Astrocyte (in vitro differentiated cells and primary cell): ENCODE measurements around the gene NIFK. TPM values are rescaled to one million over a fixed set of nuclear protein-coding genes. Genes with fewer than 3 reads are reported as not detected.

Experiments used
- DNase-seq: peaks from one replicate; pipeline ENCODE4 v3.0.0-alpha.2; 2010; ENCODE audit warnings: low read depth
- FAIRE-seq: peaks from 2 replicates; lab custom pipeline; 2011; peaks lifted over from hg19 to GRCh38; lab: Jason Lieb, UNC
- H2AFZ ChIP-seq: 2 replicates; pipeline ENCODE4 v1.6.0; 2012; ENCODE audit warnings: low read depth, low read length, inconsistent platforms
- H3K27ac ChIP-seq: 2 replicates; pipeline ENCODE4 v1.5.1; 2011; ENCODE audit warnings: low read depth, low read length, inconsistent platforms
- H3K27me3 ChIP-seq: 2 replicates; pipeline ENCODE4 v1.6.0; 2011; ENCODE audit warnings: low read length, inconsistent platforms; ENCODE audit not compliant: insufficient read depth
- H3K36me3 ChIP-seq: 2 replicates; pipeline ENCODE4 v1.5.1; 2011; ENCODE audit warnings: low read length, inconsistent platforms; ENCODE audit not compliant: insufficient read depth
- H3K4me1 ChIP-seq: 2 replicates; pipeline ENCODE4 v1.5.1; 2011; ENCODE audit warnings: low read length, inconsistent platforms; ENCODE audit not compliant: insufficient read depth
- H3K4me2 ChIP-seq: 2 replicates; pipeline ENCODE4 v1.6.0; 2012; ENCODE audit warnings: low read length, inconsistent platforms
- H3K4me3 ChIP-seq: 2 replicates; pipeline ENCODE4 v1.5.1; 2011; ENCODE audit warnings: low read depth, mild to moderate bottlenecking, low read length, inconsistent platforms; ENCODE audit not compliant: insufficient read depth
- H3K79me2 ChIP-seq: 2 replicates; pipeline ENCODE4 v1.6.0; 2012; ENCODE audit warnings: mild to moderate bottlenecking, low read length, inconsistent platforms; ENCODE audit not compliant: insufficient read depth
- H3K9ac ChIP-seq: 2 replicates; pipeline ENCODE4 v1.6.0; 2012; ENCODE audit warnings: mild to moderate bottlenecking, low read length, inconsistent platforms
- H3K9me3 ChIP-seq: 2 replicates; pipeline ENCODE4 v1.5.1; 2012; ENCODE audit warnings: low read depth, mild to moderate bottlenecking, low read length, inconsistent platforms; ENCODE audit not compliant: insufficient read depth
- H4K20me1 ChIP-seq: 2 replicates; pipeline ENCODE4 v1.6.0; 2012; ENCODE audit warnings: low read length, inconsistent platforms; ENCODE audit not compliant: insufficient read depth
- H3K27ac Mint-ChIP-seq: one replicate; pipeline ENCODE4 v1.8.0; 2021; ENCODE audit warnings: mild to moderate bottlenecking, mixed read lengths; ENCODE audit not compliant: unreplicated experiment
- H3K27me3 Mint-ChIP-seq: one replicate; pipeline ENCODE4 v1.8.0; 2021; ENCODE audit warnings: low read depth, mixed read lengths; ENCODE audit not compliant: unreplicated experiment
- H3K36me3 Mint-ChIP-seq: one replicate; pipeline ENCODE4 v1.8.0; 2021; ENCODE audit warnings: low read depth, mixed read lengths; ENCODE audit not compliant: unreplicated experiment
- H3K4me1 Mint-ChIP-seq: one replicate; pipeline ENCODE4 v1.8.0; 2021; ENCODE audit warnings: low read depth, mixed read lengths; ENCODE audit not compliant: unreplicated experiment
- H3K4me3 Mint-ChIP-seq: one replicate; pipeline ENCODE4 v1.8.0; 2021; ENCODE audit warnings: mild to moderate bottlenecking, moderate library complexity, mixed read lengths; ENCODE audit not compliant: unreplicated experiment
- H3K9me3 Mint-ChIP-seq: one replicate; pipeline ENCODE4 v1.8.0; 2021; ENCODE audit warnings: mild to moderate bottlenecking, mixed read lengths; ENCODE audit not compliant: unreplicated experiment
- EZH2 ChIP-seq: IDR thresholded peaks from 2 replicates; pipeline ENCODE4 v1.6.1; 2012; ENCODE audit warnings: mild to moderate bottlenecking, low read length, inconsistent platforms; ENCODE audit not compliant: insufficient read depth
- total RNA-seq: library from RNA; stranded (reverse); gene quantifications from 2 replicates; pipeline ENCODE4 v1.2.1, GENCODE V29; 2021
- TF ChIP-seq, protein P1 (sequence below): IDR thresholded peaks from 2 replicates; pipeline ENCODE4 v1.5.1; 2011; ENCODE audit warnings: low read depth, mild to moderate bottlenecking, inconsistent platforms, low read length, moderate library complexity; ENCODE audit not compliant: insufficient read depth

Gene NIFK
- total RNA-seq, 1 donor from 2014 or later = 75.0 TPM

DNA sequence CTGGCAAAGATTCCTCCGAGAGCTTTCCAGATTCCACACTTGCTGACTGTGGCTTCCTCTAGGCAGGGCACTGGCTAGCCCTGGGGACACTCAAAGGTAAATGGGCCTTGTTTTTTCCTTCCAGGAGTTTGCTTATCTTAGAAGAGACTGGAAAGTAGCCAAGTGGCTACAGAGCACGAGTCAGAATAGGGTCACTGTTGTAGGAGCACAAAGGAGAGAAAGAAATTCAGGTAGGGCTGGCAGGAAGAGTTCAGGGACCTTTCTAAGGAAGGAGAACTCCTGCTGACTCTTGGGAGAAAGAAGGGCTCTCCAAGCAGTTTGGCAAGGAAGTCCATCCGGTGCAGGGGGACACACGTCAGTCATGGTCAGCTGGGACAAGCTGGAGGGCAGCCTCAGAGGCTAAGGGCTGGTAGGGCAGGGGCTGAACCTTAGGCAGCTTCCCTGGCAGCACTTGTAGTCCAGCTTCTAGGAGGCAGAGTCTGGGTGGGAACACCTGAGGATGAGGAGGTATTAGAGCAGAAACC is 39.5 kb downstream of the NIFK start:
- Histone ChIP-seq H3K4me1 (peaks cover 29% of the 10 kb centered on the region), H3K27ac (no peak overlapping the region), H3K79me2 (no peaks in the 10 kb centered on the region), H3K27me3 (no peaks in the 10 kb centered on the region), H3K4me3 (no peak overlapping the region), H3K4me2 (no peak overlapping the region), H2AFZ (peak overlapping the region; percentile 53), H3K36me3 (no peaks in the 10 kb centered on the region), H3K9ac (no peak overlapping the region), H4K20me1 (no peaks in the 10 kb centered on the region), H3K9me3 (no peaks in the 10 kb centered on the region)
- no peak for TF ChIP-seq EZH2
- TF ChIP-seq, protein P1, sequence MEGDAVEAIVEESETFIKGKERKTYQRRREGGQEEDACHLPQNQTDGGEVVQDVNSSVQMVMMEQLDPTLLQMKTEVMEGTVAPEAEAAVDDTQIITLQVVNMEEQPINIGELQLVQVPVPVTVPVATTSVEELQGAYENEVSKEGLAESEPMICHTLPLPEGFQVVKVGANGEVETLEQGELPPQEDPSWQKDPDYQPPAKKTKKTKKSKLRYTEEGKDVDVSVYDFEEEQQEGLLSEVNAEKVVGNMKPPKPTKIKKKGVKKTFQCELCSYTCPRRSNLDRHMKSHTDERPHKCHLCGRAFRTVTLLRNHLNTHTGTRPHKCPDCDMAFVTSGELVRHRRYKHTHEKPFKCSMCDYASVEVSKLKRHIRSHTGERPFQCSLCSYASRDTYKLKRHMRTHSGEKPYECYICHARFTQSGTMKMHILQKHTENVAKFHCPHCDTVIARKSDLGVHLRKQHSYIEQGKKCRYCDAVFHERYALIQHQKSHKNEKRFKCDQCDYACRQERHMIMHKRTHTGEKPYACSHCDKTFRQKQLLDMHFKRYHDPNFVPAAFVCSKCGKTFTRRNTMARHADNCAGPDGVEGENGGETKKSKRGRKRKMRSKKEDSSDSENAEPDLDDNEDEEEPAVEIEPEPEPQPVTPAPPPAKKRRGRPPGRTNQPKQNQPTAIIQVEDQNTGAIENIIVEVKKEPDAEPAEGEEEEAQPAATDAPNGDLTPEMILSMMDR = no peak
- Mint-ChIP-seq H3K27ac (peak overlapping the region; percentile 79), H3K36me3 (no peaks in the 10 kb centered on the region), H3K27me3 (no peaks in the 10 kb centered on the region), H3K4me3 (peak overlapping the region; percentile 11), H3K9me3 (no peaks in the 10 kb centered on the region), H3K4me1 (peaks cover 39% of the 10 kb centered on the region)
- FAIRE-seq (no peak), DNase-seq (peak; percentile 3)

DNA sequence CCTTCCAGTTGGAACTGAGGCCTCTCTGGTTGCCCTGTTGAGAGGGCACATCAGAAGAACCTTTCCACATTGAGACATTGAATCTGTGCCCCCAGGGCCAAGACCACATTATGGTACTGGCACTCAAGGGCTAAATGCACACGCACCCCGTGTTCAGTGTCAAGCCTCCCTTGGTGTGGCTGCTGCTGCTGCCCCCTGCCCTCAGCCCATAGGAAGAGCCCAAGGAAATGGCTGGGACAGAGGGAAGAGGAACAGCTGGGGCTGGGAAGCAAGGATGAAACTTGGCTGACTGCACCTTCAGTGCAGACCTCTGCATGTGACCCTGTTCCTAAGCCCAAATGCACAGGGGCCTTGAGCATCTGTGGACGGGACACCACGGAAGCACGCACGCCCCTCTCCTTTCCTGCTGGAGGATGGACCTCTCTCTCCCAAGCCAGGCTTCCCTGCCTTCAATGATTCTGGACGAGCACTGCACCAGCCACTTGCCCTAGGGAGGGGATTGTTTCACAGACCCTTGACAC is 40.2 kb downstream of the NIFK start:
- H3K79me2 ChIP-seq = no peaks in the 10 kb centered on the region
- Mint-ChIP-seq H3K9me3 (no peaks in the 10 kb centered on the region), H3K4me3 (no peak overlapping the region), H3K27me3 (peaks cover 2% of the 10 kb centered on the region), H3K36me3 (no peaks in the 10 kb centered on the region), H3K4me1 (peaks cover 33% of the 10 kb centered on the region), H3K27ac (no peak overlapping the region)
- no peak overlapping the region for H3K27ac ChIP-seq
- H3K4me3 ChIP-seq = no peak overlapping the region
- H2AFZ ChIP-seq = no peak overlapping the region
- no peak overlapping the region for H3K9ac ChIP-seq
- TF ChIP-seq EZH2 = no peak
- TF ChIP-seq, protein P1 = no peak
- peaks cover 29% of the 10 kb centered on the region for H3K4me1 ChIP-seq
- no peaks in the 10 kb centered on the region for H4K20me1 ChIP-seq
- H3K27me3 ChIP-seq = no peaks in the 10 kb centered on the region
- no peak overlapping the region for H3K4me2 ChIP-seq
- H3K9me3 ChIP-seq = no peaks in the 10 kb centered on the region
- no peak for DNase-seq
- no peaks in the 10 kb centered on the region for H3K36me3 ChIP-seq
- FAIRE-seq = no peak

DNA sequence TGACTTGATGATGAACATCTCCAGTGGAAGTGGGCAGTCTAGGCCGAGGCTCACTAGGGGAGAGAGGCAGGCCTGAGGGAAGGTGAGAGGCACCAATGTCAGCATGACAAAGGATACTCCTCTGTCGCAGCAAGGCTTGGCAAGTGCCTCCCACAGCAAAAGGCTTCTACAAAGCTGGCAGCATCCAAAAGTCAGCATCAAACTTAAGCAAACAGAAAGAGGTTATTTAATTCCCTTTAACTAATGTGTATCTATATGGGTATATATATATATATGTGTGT is 41.6 kb downstream of the NIFK start:
- FAIRE-seq (no peak), DNase-seq (no peak)
- Mint-ChIP-seq H3K4me1 (peaks cover 21% of the 10 kb centered on the region), H3K27ac (peak overlapping the region; percentile 69), H3K27me3 (peaks cover 2% of the 10 kb centered on the region), H3K9me3 (no peaks in the 10 kb centered on the region), H3K4me3 (no peak overlapping the region), H3K36me3 (no peaks in the 10 kb centered on the region)
- no peak overlapping the region for H2AFZ ChIP-seq
- no peaks in the 10 kb centered on the region for H3K27me3 ChIP-seq
- no peak overlapping the region for H3K4me3 ChIP-seq
- TF ChIP-seq, protein P1 = no peak
- no peak for TF ChIP-seq EZH2
- H3K9me3 ChIP-seq = no peaks in the 10 kb centered on the region
- no peaks in the 10 kb centered on the region for H3K79me2 ChIP-seq
- no peak overlapping the region for H3K27ac ChIP-seq
- no peak overlapping the region for H3K9ac ChIP-seq
- H3K4me2 ChIP-seq = no peak overlapping the region
- no peaks in the 10 kb centered on the region for H3K36me3 ChIP-seq
- H3K4me1 ChIP-seq = peaks cover 24% of the 10 kb centered on the region
- H4K20me1 ChIP-seq = no peaks in the 10 kb centered on the region
